HG03342 (cell line): ENCODE data around the gene ELMO1.

Source experiments
- ATAC-seq: cut with Tn5 transposase; IDR thresholded peaks from one replicate; pipeline ENCODE4 v1.9.1; 2021; ENCODE audit warnings: mild to moderate bottlenecking, moderate library complexity; ENCODE audit not compliant: unreplicated experiment

ELMO1 gene

GRCh38 chr7:37448636-37449361 is at the start of gene ELMO1:
ELMO1 (minus strand) TSS chr7:37448864; CDS start chr7:37342690, 106,174 bp downstream.
- ATAC-seq, result peak; percentile 92

- ATAC-seq, result no peak
Measured at GRCh38 chr7:37497576-37497975, 48.9 kb upstream of the ELMO1 start.

GRCh38 chr7:37495574-37496184 is 47.0 kb upstream of the ELMO1 start:
- ATAC-seq, result no peak

GRCh38 chr7:37494926-37495325 is 46.3 kb upstream of the ELMO1 start:
- ATAC-seq, result no peak

GRCh38 chr7:37493810-37494209 is 45.1 kb upstream of the ELMO1 start:
- no peak for ATAC-seq

- no peak for ATAC-seq
Measured at GRCh38 chr7:37493123-37493522, 44.5 kb upstream of the ELMO1 start.

- ATAC-seq, result no peak
Measured at GRCh38 chr7:37491919-37492694, 43.4 kb upstream of the ELMO1 start.

GRCh38 chr7:37489703-37490102 is 41.0 kb upstream of the ELMO1 start:
- ATAC-seq, result no peak

GRCh38 chr7:37488163-37488764 is 39.6 kb upstream of the ELMO1 start:
- no peak for ATAC-seq

- ATAC-seq, result no peak
Measured at GRCh38 chr7:37484426-37485073, 35.9 kb upstream of the ELMO1 start.

- ATAC-seq, result no peak
Measured at GRCh38 chr7:37483627-37484026, 35.0 kb upstream of the ELMO1 start.

GRCh38 chr7:37482953-37483352 is 34.3 kb upstream of the ELMO1 start:
- no peak for ATAC-seq

- ATAC-seq, result no peak
Measured at GRCh38 chr7:37482505-37482904, 33.8 kb upstream of the ELMO1 start.

GRCh38 chr7:37481722-37482288 is 33.1 kb upstream of the ELMO1 start:
- no peak for ATAC-seq

GRCh38 chr7:37481154-37481553 is 32.5 kb upstream of the ELMO1 start:
- ATAC-seq, result no peak

GRCh38 chr7:37480041-37481031 is 31.7 kb upstream of the ELMO1 start:
- no peak for ATAC-seq

- ATAC-seq, result no peak
Measured at GRCh38 chr7:37476881-37477450, 28.3 kb upstream of the ELMO1 start.

- no peak for ATAC-seq
Measured at GRCh38 chr7:37476428-37476827, 27.8 kb upstream of the ELMO1 start.

- no peak for ATAC-seq
Measured at GRCh38 chr7:37475646-37476045, 27.0 kb upstream of the ELMO1 start.
